H1 (cell line): ENCODE data around the gene CISH. TPM values are rescaled to one million over a fixed set of nuclear protein-coding genes. Genes with fewer than 3 reads are reported as not detected.

Experiments
- CTCF ChIA-PET: fragments of 300-600 bp; sonication (Branson Sonifier 250); formaldehyde crosslinking; loops from one replicate; lab custom pipeline; 2021; ENCODE audit not compliant: partially characterized antibody; lab: Charles Lee
- POLR2A ChIA-PET: fragments of 300-600 bp; sonication (Branson Sonifier 250); formaldehyde crosslinking; loops from one replicate; lab custom pipeline; 2021; ENCODE audit warnings: inconsistent platforms; ENCODE audit not compliant: partially characterized antibody; lab: Charles Lee
- DNase-seq, 2 experiments: peaks; one replicate each; pipeline versions ENCODE4 v3.0.0 to v3.0.0-alpha.2; 2010 to 2022; ENCODE audit warnings: low spot score in 2 of 2, low read depth in 1 of 2, mixed read lengths in 1 of 2
- FAIRE-seq: peaks from 2 replicates; lab custom pipeline; 2011; peaks lifted over from hg19 to GRCh38; lab: Jason Lieb, UNC
- H2AFZ ChIP-seq: 2 replicates; pipeline ENCODE4 v1.8.1; 2012; ENCODE audit warnings: low read length, inconsistent platforms
- H2AK5ac ChIP-seq: 2 replicates; pipeline ENCODE4 v1.6.1; 2013; ENCODE audit warnings: low read depth, low read length
- H2BK120ac ChIP-seq: replicated peaks from 2 replicates; pipeline ENCODE3; 2013; ENCODE audit warnings: low read depth, low read length, inconsistent platforms
- H2BK12ac ChIP-seq: 2 replicates; pipeline ENCODE4 v1.6.1; 2013; ENCODE audit warnings: low read depth, low read length
- H2BK15ac ChIP-seq: 2 replicates; pipeline ENCODE4 v1.6.1; 2013; ENCODE audit warnings: low read length
- H2BK20ac ChIP-seq: 2 replicates; pipeline ENCODE4 v1.6.1; 2013; ENCODE audit warnings: low read length
- H2BK5ac ChIP-seq: 2 replicates; pipeline ENCODE4 v1.6.1; 2013; ENCODE audit warnings: low read depth, low read length
- H3K14ac ChIP-seq: 2 replicates; pipeline ENCODE4 v1.6.1; 2013; ENCODE audit warnings: inconsistent platforms; ENCODE audit not compliant: insufficient read length
- H3K18ac ChIP-seq: 2 replicates; pipeline ENCODE4 v1.6.1; 2013; ENCODE audit warnings: low read length; ENCODE audit errors: extremely low read depth
- H3K23ac ChIP-seq: 2 replicates; pipeline ENCODE4 v1.6.1; 2013; ENCODE audit warnings: inconsistent platforms; ENCODE audit not compliant: insufficient read length
- H3K23me2 ChIP-seq: 2 replicates; pipeline ENCODE4 v1.6.1; 2013; ENCODE audit warnings: low read depth, low read length
- H3K27ac ChIP-seq: 2 replicates; pipeline ENCODE4 v1.6.1; 2011; ENCODE audit warnings: low read depth, low read length, inconsistent platforms
- H3K27me3 ChIP-seq, 4 experiments: replicated peaks in 1 of 4; 1 replicate in 1 of 4; 2 replicates in 3 of 4; pipeline versions ENCODE4 v1.6.1 to v1.8.1; 2011 to 2013; ENCODE audit warnings: low read length in 3 of 4, mild to moderate bottlenecking in 3 of 4, inconsistent platforms in 2 of 4, mixed read lengths in 2 of 4, moderate library complexity in 1 of 4; ENCODE audit not compliant: control insufficient read depth in 3 of 4, insufficient read depth in 3 of 4; ENCODE audit errors: extremely low read depth in 1 of 4
- H3K36me3 ChIP-seq, 4 experiments: 2 replicates each; pipeline versions ENCODE4 v1.6.1 to v1.8.1; 2011 to 2013; ENCODE audit warnings: mild to moderate bottlenecking in 4 of 4, low read length in 3 of 4, moderate library complexity in 2 of 4, control low read depth in 1 of 4, inconsistent platforms in 1 of 4; ENCODE audit not compliant: insufficient read depth in 4 of 4, control insufficient read depth in 2 of 4
- H3K4ac ChIP-seq: replicated peaks from 2 replicates; pipeline ENCODE3; 2013; ENCODE audit warnings: low read length, low read depth, mixed read lengths, inconsistent platforms; ENCODE audit not compliant: insufficient read length
- H3K4me1 ChIP-seq, 4 experiments: replicated peaks in 1 of 4; 1 replicate in 1 of 4; 2 replicates in 3 of 4; pipeline versions ENCODE4 v1.6.1 to v1.8.1; 2011 to 2013; ENCODE audit warnings: low read length in 3 of 4, inconsistent platforms in 2 of 4, mixed read lengths in 1 of 4; ENCODE audit not compliant: insufficient read depth in 4 of 4, control insufficient read depth in 3 of 4
- H3K4me2 ChIP-seq, 2 experiments: 2 replicates each; pipeline versions ENCODE4 v1.6.1 to v1.8.1; 2011 to 2013; ENCODE audit warnings: low read depth in 2 of 2, low read length in 2 of 2, control low read depth in 1 of 2, inconsistent platforms in 1 of 2, mild to moderate bottlenecking in 1 of 2; ENCODE audit not compliant: insufficient read depth in 1 of 2
- H3K4me3 ChIP-seq, 4 experiments: fragments of 200-600, 300-600 bp in 1 of 4; sonication (generic), shearing (Covaris generic), sonication (Bioruptor Twin) in 1 of 4; 2 replicates each; pipeline versions ENCODE4 v1.5.1 to v1.8.1; 2011 to 2016; ENCODE audit warnings: low read length in 4 of 4, low read depth in 3 of 4, control low read depth in 2 of 4, inconsistent platforms in 2 of 4, mild to moderate bottlenecking in 2 of 4, mixed read lengths in 1 of 4, moderate library complexity in 1 of 4; ENCODE audit not compliant: insufficient read depth in 2 of 4; ENCODE audit errors: extremely low read depth in 1 of 4
- H3K56ac ChIP-seq: replicated peaks from 2 replicates; pipeline ENCODE3; 2013; ENCODE audit warnings: low read depth, mild to moderate bottlenecking, mixed read lengths, low read length, inconsistent platforms; ENCODE audit not compliant: insufficient read length
- H3K79me1 ChIP-seq: 2 replicates; pipeline ENCODE4 v1.6.1; 2013; ENCODE audit warnings: low read depth, low read length, control low read depth
- H3K79me2 ChIP-seq, 2 experiments: 2 replicates each; pipeline versions ENCODE4 v1.6.1 to v1.8.1; 2012 to 2013; ENCODE audit warnings: low read length in 2 of 2, mild to moderate bottlenecking in 2 of 2, inconsistent platforms in 1 of 2; ENCODE audit not compliant: insufficient read depth in 2 of 2, control insufficient read depth in 1 of 2
- H3K9ac ChIP-seq, 4 experiments: replicated peaks in 1 of 4; 1 replicate in 1 of 4; 2 replicates in 3 of 4; pipeline versions ENCODE4 v1.6.1 to v1.8.1; 2011 to 2013; ENCODE audit warnings: low read depth in 3 of 4, low read length in 3 of 4, control low read depth in 2 of 4, mild to moderate bottlenecking in 2 of 4, moderate library complexity in 2 of 4, inconsistent platforms in 1 of 4; ENCODE audit errors: extremely low read depth in 1 of 4
- H3K9me3 ChIP-seq, 2 experiments: 2 replicates each; pipeline versions ENCODE4 v1.6.1 to v1.8.1; 2012 to 2013; ENCODE audit warnings: mild to moderate bottlenecking in 2 of 2, moderate library complexity in 2 of 2, control low read depth in 1 of 2, inconsistent platforms in 1 of 2, low read depth in 1 of 2, low read length in 1 of 2, mixed read lengths in 1 of 2; ENCODE audit not compliant: insufficient read depth in 2 of 2
- H4K20me1 ChIP-seq, 2 experiments: replicated peaks in 1 of 2; 2 replicates each; pipeline versions ENCODE3 to v1.8.1; 2011 to 2013; ENCODE audit warnings: inconsistent platforms in 2 of 2, low read length in 2 of 2, mild to moderate bottlenecking in 1 of 2; ENCODE audit not compliant: insufficient read depth in 2 of 2, control insufficient read depth in 1 of 2
- H4K5ac ChIP-seq: 2 replicates; pipeline ENCODE4 v1.6.1; 2013; ENCODE audit warnings: low read length, low read depth, mixed read lengths, inconsistent platforms; ENCODE audit not compliant: insufficient read length
- H4K8ac ChIP-seq: 2 replicates; pipeline ENCODE4 v1.8.0; 2013; ENCODE audit warnings: mild to moderate bottlenecking, moderate library complexity, low read length, inconsistent platforms; ENCODE audit not compliant: insufficient read depth; ENCODE audit errors: extremely low read depth
- H4K91ac ChIP-seq: replicated peaks from 2 replicates; pipeline ENCODE3; 2013; ENCODE audit warnings: low read length, mixed read lengths, inconsistent platforms; ENCODE audit not compliant: insufficient read length
- CREB1 ChIP-seq: IDR thresholded peaks from 2 replicates; pipeline ENCODE4 v1.6.1; 2012; ENCODE audit warnings: inconsistent platforms
- RXRA ChIP-seq: IDR thresholded peaks from 2 replicates; pipeline ENCODE4 v1.6.1; 2011; ENCODE audit warnings: low read depth, mild to moderate bottlenecking, low read length, moderate library complexity; ENCODE audit not compliant: insufficient read depth
- WGBS, 2 experiments: shearing (Covaris generic) in 1 of 2; methylation state at CpG; one replicate each; pipeline versions ENCODE4 v1.1.6 to v1.1.7; 2013 to 2015; ENCODE audit warnings: low lambda C conversion rate in 2 of 2, mixed read lengths in 2 of 2, inconsistent platforms in 1 of 2, low coverage in 1 of 2, missing lambda C conversion rate in 1 of 2; ENCODE audit not compliant: insufficient replicate concordance in 2 of 2, insufficient coverage in 1 of 2, insufficient read length in 1 of 2; ENCODE audit errors: extremely low coverage in 1 of 2, missing lambda C conversion rate in 1 of 2; 5-methylcytosine and 5-hydroxymethylcytosine counted together
- polyA plus RNA-seq, 7 experiments: library from polyadenylated mRNA; depleted of rRNA in 3 of 7; stranded (reverse) in 5 of 7; unstranded in 2 of 7; fragments of >200 nt in 5 of 7; fragments of 200-250 nt in 2 of 7; gene quantifications; 1 replicate in 5 of 7; 2 replicates in 1 of 7; 4 replicates in 1 of 7; pipeline versions ENCODE4 v1.2.1 to v1.2.3, GENCODE V29; 2011 to 2013; ENCODE audit warnings: missing spikeins in 2 of 7, mixed read lengths in 2 of 7
- total RNA-seq: library from RNA; stranded (reverse); fragmentation: NEBNext Ultra II Directional; extraction: Animal tissue kit (Norgen Biotek cat#: 25700); gene quantifications from 2 replicates; pipeline ENCODE4 v1.2.1, GENCODE V29; 2021

Gene CISH
- total and polyA plus RNA-seq, 2 of the 8 experiments (the other 6 are each of a cell fraction or from before 2014, with no cell fraction given), result 1.9 to 2.2 TPM

- no peak overlapping the region for H4K8ac ChIP-seq
- POLR2A ChIA-PET, result interaction anchor here (0.9 to 1.1 kb wide), 3 partner anchors 11 to 288 kb away, joined by 3 read pairs; no protein-coding TSS in a partner anchor
- WGBS, 2 experiments, result 55% methylated on average over 4 of the region's 4 CpGs; no CpG with 5 or more reads in 1 of the 2 experiments
- H2BK20ac ChIP-seq, result no peak overlapping the region
- H3K18ac ChIP-seq, result no peak overlapping the region
- peaks cover 0 to 12% of the 10 kb centered on the region in 2 experiments; a peak in 1 of 4 replicates for H3K79me2 ChIP-seq
- 0 out of 2 replicates have a peak, but pooled peaks cover 1% of the 10 kb centered on the region for H3K23me2 ChIP-seq
- no peak overlapping the region for H3K4me3 ChIP-seq
- DNase-seq, result no peak
- H2BK15ac ChIP-seq, result no peak overlapping the region
- H3K27me3 ChIP-seq, result no peaks in the 10 kb centered on the region
- no peak overlapping the region for H3K4me2 ChIP-seq
- no peak overlapping the region for H3K14ac ChIP-seq
- H2AFZ ChIP-seq, result no peak overlapping the region
- H3K9ac ChIP-seq, result no peak overlapping the region
- TF ChIP-seq CREB1 (no peak), RXRA (peak; percentile 96)
- peaks cover 16% of the 10 kb centered on the region; the same call in 1 of the 2 replicates for H3K79me1 ChIP-seq
- H3K23ac ChIP-seq, result no peak overlapping the region
- H4K5ac ChIP-seq, result no peak overlapping the region
- H3K27ac ChIP-seq, result no peak overlapping the region
- no peak overlapping the region for H2BK5ac ChIP-seq
- H3K36me3 ChIP-seq, result peaks cover 0 to 11% (median 0%) of the 10 kb centered on the region in 4 experiments; a peak in 2 of 8 replicates
- no peaks in the 10 kb centered on the region for H3K9me3 ChIP-seq
- CTCF ChIA-PET, result interaction anchor here (1.2 to 63.8 kb wide), 3 partner anchors 13 to 127 kb away, joined by 3 to 1262 read pairs (median 1262); partner anchors contain the start of genes CISH, DOCK3 and MAPKAPK3
- H3K56ac ChIP-seq, result no peak overlapping the region
- FAIRE-seq, result no peak
- H3K4me1 ChIP-seq, result peaks cover 2 to 15% (median 8%) of the 10 kb centered on the region in 4 experiments; a peak in 6 of 7 replicates
- H2AK5ac ChIP-seq, result no peak overlapping the region
- H3K4ac ChIP-seq, result no peak overlapping the region
- H2BK120ac ChIP-seq, result no peak overlapping the region
- no peak overlapping the region for H2BK12ac ChIP-seq
- H4K20me1 ChIP-seq, result peaks cover 3 to 19% of the 10 kb centered on the region in 2 experiments
- H4K91ac ChIP-seq, result no peak overlapping the region
Measured at GRCh38 chr3:50637011-50637410, 25.4 kb upstream of the CISH start.
